Measurements from ENCODE around the gene TBL1XR1.
"Not testable (repeated sequence)": the region's sequence is repeated elsewhere in the genome, so short reads cannot be mapped to it uniquely, and the experiment has no call there.

The TBL1XR1 gene

GRCh38 chr3:177180506-177180905, 16.8 kb downstream of the TBL1XR1 start:
- peaks cover 39% of the 10 kb centered on the region for H3K36me3 ChIP-seq (ENCODE audit: control insufficient read depth, insufficient read depth, low read length)
- 86 to 98% methylated on average over 4 of the region's 5 CpGs for WGBS, 2 experiments (ENCODE audit: insufficient coverage in 2 of 2)
- no peak overlapping the region for H3K27ac ChIP-seq (ENCODE audit: low read depth, low read length, severe bottlenecking)
- H3K4me3 ChIP-seq (ENCODE audit: extremely low read depth, insufficient read depth, low read length, poor library complexity, severe bottlenecking) = no peak overlapping the region
- peaks cover 9% of the 10 kb centered on the region for H3K4me1 ChIP-seq (ENCODE audit: control insufficient read depth, insufficient read depth, low read length, poor library complexity, severe bottlenecking)
- no peaks in the 10 kb centered on the region for H3K9me3 ChIP-seq (ENCODE audit: control insufficient read depth, low read length)

GRCh38 chr3:177179281-177180067, 17.8 kb downstream of the TBL1XR1 start:
- 86 to 96% methylated on average over 4 to 5 of the region's 10 CpGs for WGBS, 2 experiments (ENCODE audit: insufficient coverage in 2 of 2)
- H3K36me3 ChIP-seq (ENCODE audit: control insufficient read depth, insufficient read depth, low read length) = peaks cover 38% of the 10 kb centered on the region

GRCh38 chr3:177177749-177178221, 19.5 kb downstream of the TBL1XR1 start:
- peaks cover 9% of the 10 kb centered on the region for H3K4me1 ChIP-seq (ENCODE audit: control insufficient read depth, insufficient read depth, low read length, poor library complexity, severe bottlenecking)
- H3K9me3 ChIP-seq (ENCODE audit: control insufficient read depth, low read length) = no peaks in the 10 kb centered on the region
- 90 to 99% methylated on average over 5 to 7 of the region's 8 CpGs for WGBS, 2 experiments (ENCODE audit: insufficient coverage in 2 of 2)
- H3K4me3 ChIP-seq (ENCODE audit: extremely low read depth, insufficient read depth, low read length, poor library complexity, severe bottlenecking) = no peak overlapping the region
- H3K27ac ChIP-seq (ENCODE audit: low read depth, low read length, severe bottlenecking) = no peak overlapping the region
- peaks cover 38% of the 10 kb centered on the region for H3K36me3 ChIP-seq (ENCODE audit: control insufficient read depth, insufficient read depth, low read length)

More at GRCh38 chr3:177179281-177180067, 17.8 kb downstream of the TBL1XR1 start:
- no peak overlapping the region for H3K27ac ChIP-seq (ENCODE audit: low read depth, low read length, severe bottlenecking)
- no peak overlapping the region for H3K4me3 ChIP-seq (ENCODE audit: extremely low read depth, insufficient read depth, low read length, poor library complexity, severe bottlenecking)
- H3K4me1 ChIP-seq (ENCODE audit: control insufficient read depth, insufficient read depth, low read length, poor library complexity, severe bottlenecking) = peaks cover 9% of the 10 kb centered on the region
- H3K9me3 ChIP-seq (ENCODE audit: control insufficient read depth, low read length) = no peaks in the 10 kb centered on the region

GRCh38 chr3:177174607-177175170, 22.6 kb downstream of the TBL1XR1 start:
- no peak overlapping the region for H3K4me3 ChIP-seq (ENCODE audit: extremely low read depth, insufficient read depth, low read length, poor library complexity, severe bottlenecking)
- peaks cover 39% of the 10 kb centered on the region for H3K36me3 ChIP-seq (ENCODE audit: control insufficient read depth, insufficient read depth, low read length)
- H3K9me3 ChIP-seq (ENCODE audit: control insufficient read depth, low read length) = no peaks in the 10 kb centered on the region
- 65 to 84% methylated on average over 3 to 4 of the region's 5 CpGs for WGBS, 2 experiments (ENCODE audit: insufficient coverage in 2 of 2)
- no peak overlapping the region for H3K27ac ChIP-seq (ENCODE audit: low read depth, low read length, severe bottlenecking)
- peaks cover 3% of the 10 kb centered on the region for H3K4me1 ChIP-seq (ENCODE audit: control insufficient read depth, insufficient read depth, low read length, poor library complexity, severe bottlenecking)

GRCh38 chr3:177169936-177170722, 27.2 kb downstream of the TBL1XR1 start:
- 93 to 96% methylated on average over 2 to 3 of the region's 4 CpGs for WGBS, 2 experiments (ENCODE audit: insufficient coverage in 2 of 2)
- H3K9me3 ChIP-seq (ENCODE audit: control insufficient read depth, low read length) = no peaks in the 10 kb centered on the region
- H3K27ac ChIP-seq (ENCODE audit: low read depth, low read length, severe bottlenecking) = no peak overlapping the region

GRCh38 chr3:177168431-177168830, 28.9 kb downstream of the TBL1XR1 start:
- no peaks in the 10 kb centered on the region for H3K9me3 ChIP-seq (ENCODE audit: control insufficient read depth, low read length)
- no peaks in the 10 kb centered on the region for H3K4me1 ChIP-seq (ENCODE audit: control insufficient read depth, insufficient read depth, low read length, poor library complexity, severe bottlenecking)
- no CpG with 5 or more reads among the region's 4 CpGs for WGBS, 2 experiments (ENCODE audit: insufficient coverage in 2 of 2)
- H3K27ac ChIP-seq (ENCODE audit: low read depth, low read length, severe bottlenecking) = no peak overlapping the region
- H3K4me3 ChIP-seq (ENCODE audit: extremely low read depth, insufficient read depth, low read length, poor library complexity, severe bottlenecking) = no peak overlapping the region
- peaks cover 42% of the 10 kb centered on the region for H3K36me3 ChIP-seq (ENCODE audit: control insufficient read depth, insufficient read depth, low read length)

More at GRCh38 chr3:177169936-177170722, 27.2 kb downstream of the TBL1XR1 start:
- H3K36me3 ChIP-seq (ENCODE audit: control insufficient read depth, insufficient read depth, low read length) = peaks cover 47% of the 10 kb centered on the region
- H3K4me3 ChIP-seq (ENCODE audit: extremely low read depth, insufficient read depth, low read length, poor library complexity, severe bottlenecking) = no peak overlapping the region
- no peaks in the 10 kb centered on the region for H3K4me1 ChIP-seq (ENCODE audit: control insufficient read depth, insufficient read depth, low read length, poor library complexity, severe bottlenecking)

GRCh38 chr3:177162742-177163141, 34.5 kb downstream of the TBL1XR1 start:
- 90% methylated on average over 3 of the region's 4 CpGs; no CpG with 5 or more reads in 1 of the 2 experiments for WGBS, 2 experiments (ENCODE audit: insufficient coverage in 2 of 2)
- Histone ChIP-seq H3K9me3 (ENCODE audit: control insufficient read depth, low read length) (no peaks in the 10 kb centered on the region), H3K4me3 (ENCODE audit: extremely low read depth, insufficient read depth, low read length, poor library complexity, severe bottlenecking) (no peak overlapping the region), H3K27ac (ENCODE audit: low read depth, low read length, severe bottlenecking) (no peak overlapping the region), H3K4me1 (ENCODE audit: control insufficient read depth, insufficient read depth, low read length, poor library complexity, severe bottlenecking) (peaks cover 3% of the 10 kb centered on the region), H3K36me3 (ENCODE audit: control insufficient read depth, insufficient read depth, low read length) (peaks cover 50% of the 10 kb centered on the region)

- H3K27ac ChIP-seq (ENCODE audit: low read depth, low read length, severe bottlenecking); H3K4me3 ChIP-seq (ENCODE audit: extremely low read depth, insufficient read depth, low read length, poor library complexity, severe bottlenecking); H3K4me1 ChIP-seq (ENCODE audit: control insufficient read depth, insufficient read depth, low read length, poor library complexity, severe bottlenecking); H3K9me3 ChIP-seq (ENCODE audit: control insufficient read depth, low read length): not testable (repeated sequence)
- WGBS, 2 experiments (ENCODE audit: insufficient coverage in 2 of 2) = 100% methylated on average over 2 of the region's 2 CpGs; no CpG with 5 or more reads in 1 of the 2 experiments
- peaks cover 48% of the 10 kb centered on the region for H3K36me3 ChIP-seq (ENCODE audit: control insufficient read depth, insufficient read depth, low read length)
Observed at GRCh38 chr3:177161603-177162002, 35.7 kb downstream of the TBL1XR1 start.

GRCh38 chr3:177158461-177158860, 38.8 kb downstream of the TBL1XR1 start:
- Histone ChIP-seq H3K27ac (ENCODE audit: low read depth, low read length, severe bottlenecking) (no peak overlapping the region), H3K4me3 (ENCODE audit: extremely low read depth, insufficient read depth, low read length, poor library complexity, severe bottlenecking) (no peak overlapping the region), H3K36me3 (ENCODE audit: control insufficient read depth, insufficient read depth, low read length) (peaks cover 40% of the 10 kb centered on the region)

GRCh38 chr3:177157492-177157891, 39.8 kb downstream of the TBL1XR1 start:
- Histone ChIP-seq H3K4me1 (ENCODE audit: control insufficient read depth, insufficient read depth, low read length, poor library complexity, severe bottlenecking) (peaks cover 3% of the 10 kb centered on the region), H3K27ac (ENCODE audit: low read depth, low read length, severe bottlenecking) (no peak overlapping the region), H3K4me3 (ENCODE audit: extremely low read depth, insufficient read depth, low read length, poor library complexity, severe bottlenecking) (no peak overlapping the region), H3K36me3 (ENCODE audit: control insufficient read depth, insufficient read depth, low read length) (peaks cover 33% of the 10 kb centered on the region), H3K9me3 (ENCODE audit: control insufficient read depth, low read length) (no peaks in the 10 kb centered on the region)
- 93 to 100% methylated on average over 2 of the region's 4 CpGs for WGBS, 2 experiments (ENCODE audit: insufficient coverage in 2 of 2)

More at GRCh38 chr3:177158461-177158860, 38.8 kb downstream of the TBL1XR1 start:
- 93% methylated on average over 3 of the region's 8 CpGs; no CpG with 5 or more reads in 1 of the 2 experiments for whole genome bisulfite sequencing, 2 experiments (ENCODE audit: insufficient coverage in 2 of 2)
- peaks cover 3% of the 10 kb centered on the region for H3K4me1 ChIP-seq (ENCODE audit: control insufficient read depth, insufficient read depth, low read length, poor library complexity, severe bottlenecking)
- H3K9me3 ChIP-seq (ENCODE audit: control insufficient read depth, low read length) = no peaks in the 10 kb centered on the region

Measured in mesodermal cell (in vitro differentiated cells).